K562 treated with DMSO at 1 percent for 12 hours (cell line): ENCODE results near the gene FRMD7. TPM values are rescaled to one million over a fixed set of nuclear protein-coding genes. Genes with fewer than 3 reads are reported as not detected.

Experiments used
- total RNA-seq: library from RNA; unstranded; fragments of 300-600 nt; gene quantifications from 2 replicates; pipeline ENCODE4 v1.2.3, GENCODE V29; 2022; ENCODE audit not compliant: insufficient read depth

Gene FRMD7, protein sequence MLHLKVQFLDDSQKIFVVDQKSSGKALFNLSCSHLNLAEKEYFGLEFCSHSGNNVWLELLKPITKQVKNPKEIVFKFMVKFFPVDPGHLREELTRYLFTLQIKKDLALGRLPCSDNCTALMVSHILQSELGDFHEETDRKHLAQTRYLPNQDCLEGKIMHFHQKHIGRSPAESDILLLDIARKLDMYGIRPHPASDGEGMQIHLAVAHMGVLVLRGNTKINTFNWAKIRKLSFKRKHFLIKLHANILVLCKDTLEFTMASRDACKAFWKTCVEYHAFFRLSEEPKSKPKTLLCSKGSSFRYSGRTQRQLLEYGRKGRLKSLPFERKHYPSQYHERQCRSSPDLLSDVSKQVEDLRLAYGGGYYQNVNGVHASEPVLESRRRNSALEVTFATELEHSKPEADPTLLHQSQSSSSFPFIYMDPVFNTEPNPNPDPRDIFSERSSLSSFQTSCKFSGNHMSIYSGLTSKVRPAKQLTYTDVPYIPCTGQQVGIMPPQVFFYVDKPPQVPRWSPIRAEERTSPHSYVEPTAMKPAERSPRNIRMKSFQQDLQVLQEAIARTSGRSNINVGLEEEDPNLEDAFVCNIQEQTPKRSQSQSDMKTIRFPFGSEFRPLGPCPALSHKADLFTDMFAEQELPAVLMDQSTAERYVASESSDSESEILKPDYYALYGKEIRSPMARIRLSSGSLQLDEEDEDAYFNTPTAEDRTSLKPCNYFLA
- not detected in 2 replicates for total RNA-seq

GRCh38 chrX:132127743-132128142, at the start of gene FRMD7:
FRMD7 (minus strand) TSS chrX:132128020; CDS start chrX:132127844, 176 bp downstream.

Other genes with a start within 250 kb of the FRMD7 start
- 11.9 and 31.3 TPM in 2 replicates for gene STK26, start 104.7 kb downstream of the FRMD7 start, total RNA-seq
- gene RAP2C, start 91.4 kb upstream of the FRMD7 start, total RNA-seq: 7.3 and 22.5 TPM in 2 replicates